ENCODE data around the gene C1QL2.

Gene C1QL2

GRCh38 chr2:119108186-119108585, 50.4 kb downstream of the C1QL2 start:
- DNase-seq, result no peak

GRCh38 chr2:119106301-119106897, 52.2 kb downstream of the C1QL2 start:
- peak in 9 of 56 donors; percentile 2 to 46 (median 7) for DNase-seq
